HepG2 (cell line): ENCODE measurements around the gene CPB1. TPM values are rescaled to one million over a fixed set of nuclear protein-coding genes. Genes with fewer than 3 reads are reported as not detected.

Experiments used
- ATAC-seq: fragments of 200-7000 bp; cut with Tn5 transposase; 3 replicates; pipeline ENCODE4 v1.9.1; 2020; ENCODE audit warnings: mild to moderate bottlenecking, moderate library complexity
- BruUV-seq: library from RNA; stranded (reverse); fragments of 400-500 nt; replicated peaks from 2 replicates; lab custom pipeline; 2021; lab: Mats Ljungman, UMichigan
- CTCF ChIA-PET: fragments of 300-600 bp; formaldehyde crosslinking; extraction: SDS; loops from one replicate; lab custom pipeline; 2021; ENCODE audit warnings: low total read pairs, inconsistent platforms, low intra/inter-chr PET ratio; lab: Yijun Ruan, JAX
- POLR2A ChIA-PET: fragments of 350-600 bp; sonication (Branson Sonifier 250); formaldehyde crosslinking; loops from one replicate; lab custom pipeline; 2020; ENCODE audit warnings: antibody characterized with exemption, inconsistent platforms; lab: Yijun Ruan, JAX
- DNase-seq: peaks from one replicate; pipeline ENCODE4 v3.0.0-alpha.2; 2015; ENCODE audit warnings: low spot score
- FAIRE-seq: peaks from 3 replicates; lab custom pipeline; 2011; peaks lifted over from hg19 to GRCh38; lab: Jason Lieb, UNC
- H2AFZ ChIP-seq: one replicate; pipeline ENCODE4 v1.6.1; 2011; ENCODE audit warnings: low read length, inconsistent platforms
- H3K27ac ChIP-seq: fragments of 300-600 bp; 3 replicates; pipeline ENCODE4 v1.8.0; 2011; ENCODE audit warnings: mixed run types, mild to moderate bottlenecking, mixed read lengths, low read length, inconsistent platforms; ENCODE audit not compliant: insufficient read depth; ENCODE audit errors: extremely low read length
- H3K27me3 ChIP-seq, 2 experiments: fragments of 200-600 bp in 1 of 2; 2 replicates in 1 of 2; 3 replicates in 1 of 2; pipeline versions ENCODE4 v1.6.0 to v1.8.0; 2011; ENCODE audit warnings: low read length in 2 of 2, mild to moderate bottlenecking in 2 of 2, moderate library complexity in 2 of 2, inconsistent platforms in 1 of 2; ENCODE audit not compliant: insufficient read depth in 2 of 2, control insufficient read depth in 1 of 2
- H3K36me3 ChIP-seq, 2 experiments: fragments of 200-600 bp in 1 of 2; replicated peaks in 1 of 2; 2 replicates in 1 of 2; 3 replicates in 1 of 2; pipeline versions ENCODE4 v1.5.1 to v1.8.0; 2011; ENCODE audit warnings: low read length in 2 of 2, inconsistent platforms in 1 of 2; ENCODE audit not compliant: insufficient read depth in 2 of 2, control insufficient read depth in 1 of 2
- H3K4me1 ChIP-seq: 2 replicates; pipeline ENCODE4 v1.5.1; 2012; ENCODE audit warnings: low read length, inconsistent platforms; ENCODE audit not compliant: insufficient read depth
- H3K4me2 ChIP-seq: 2 replicates; pipeline ENCODE4 v1.6.0; 2011; ENCODE audit warnings: low read depth, low read length, inconsistent platforms
- H3K4me3 ChIP-seq, 3 experiments: fragments of 200-600 bp in 1 of 3; sonication (generic), shearing (Covaris generic) in 1 of 3; replicated peaks in 1 of 3; 2 replicates each; pipeline ENCODE4 v1.5.1; 2011 to 2016; ENCODE audit warnings: low read length in 3 of 3, inconsistent platforms in 2 of 3, low read depth in 2 of 3, mild to moderate bottlenecking in 2 of 3, control low read depth in 1 of 3, mixed read lengths in 1 of 3; ENCODE audit not compliant: insufficient read depth in 1 of 3
- H3K79me2 ChIP-seq: one replicate; pipeline ENCODE4 v1.6.1; 2011; ENCODE audit warnings: low read length, inconsistent platforms; ENCODE audit not compliant: insufficient read depth
- H3K9ac ChIP-seq: 2 replicates; pipeline ENCODE4 v1.6.0; 2011; ENCODE audit warnings: mild to moderate bottlenecking, low read depth, low read length, inconsistent platforms; ENCODE audit not compliant: insufficient read depth
- H3K9me3 ChIP-seq: 2 replicates; pipeline ENCODE4 v1.5.1; 2012; ENCODE audit warnings: mild to moderate bottlenecking, low read length
- H4K20me1 ChIP-seq: 2 replicates; pipeline ENCODE4 v1.6.0; 2011; ENCODE audit warnings: inconsistent platforms, mild to moderate bottlenecking, low read length, moderate library complexity; ENCODE audit not compliant: insufficient read depth
- MAFF ChIP-seq: IDR thresholded peaks from 2 replicates; pipeline ENCODE4 v1.6.1; 2011; ENCODE audit warnings: low read depth, low read length, improper control_type of control experiment
- MAFK ChIP-seq, 2 experiments: IDR thresholded peaks in 1 of 2; conservative IDR thresholded peaks in 1 of 2; 2 replicates each; pipeline ENCODE4 v1.6.1; 2011; ENCODE audit warnings: improper control_type of control experiment in 2 of 2, low read length in 2 of 2
- THAP9 ChIP-seq: sonication (generic); formaldehyde crosslinking; IDR thresholded peaks from 2 replicates; pipeline ENCODE4; 2020; ENCODE audit warnings: missing genetic modification reagents, mild to moderate bottlenecking, borderline replicate concordance
- TRAFD1 ChIP-seq: sonication (generic); formaldehyde crosslinking; IDR thresholded peaks from 2 replicates; pipeline ENCODE4 v1.5.1; 2020; ENCODE audit warnings: missing genetic modification reagents, mild to moderate bottlenecking, borderline replicate concordance
- WGBS: methylation state at CpG from one replicate; pipeline ENCODE4 v1.1.6; 2017; ENCODE audit warnings: low lambda C conversion rate; 5-methylcytosine and 5-hydroxymethylcytosine counted together
- in situ Hi-C: cut with HindIII; loops from 2 replicates; pipeline ENCODE4 v1.10.0; 2017; ENCODE audit warnings: low pct_unique_long_range_greater_than_20kb; ENCODE audit not compliant: extremely low pct_ligation_motif_present
- intact Hi-C: fragments of 100-400 bp; cut with micrococcal nuclease; formaldehyde crosslinking; loops from one replicate; pipeline ENCODE4 v1.10.0; 2022; ENCODE audit not compliant: unreplicated experiment
- polyA plus RNA-seq, 8 experiments: library from polyadenylated mRNA; depleted of rRNA in 3 of 8; stranded (reverse) in 7 of 8; unstranded in 1 of 8; fragments of >200 nt; fragmentation: Illumina TruSeq in 4 of 8; extraction: Trizol in 4 of 8; gene quantifications; 2 replicates each; pipeline versions ENCODE4 v1.2.1 to v1.2.3, GENCODE V29; 2011 to 2016; ENCODE audit warnings: low read depth in 4 of 8, missing spikeins in 1 of 8, mixed read lengths in 1 of 8; ENCODE audit not compliant: insufficient read depth in 1 of 8
- total RNA-seq, 5 experiments: library from RNA; depleted of rRNA; stranded (reverse); fragments of >200 nt; fragmentation: Illumina TruSeq; extraction: Trizol; gene quantifications; 2 replicates each; pipeline ENCODE4 v1.2.3, GENCODE V29; 2016; ENCODE audit warnings: low read depth in 1 of 5

The CPB1 gene
- total and polyA plus RNA-seq, 2 of the 13 experiments (the other 11 are each of a cell fraction or from before 2014, with no cell fraction given): not detected

- no TSS peak for BruUV-seq
Observed at GRCh38 chr3:148889828-148890227, 62.2 kb downstream of the CPB1 start.

More at GRCh38 chr3:148889828-148890227, 62.2 kb downstream of the CPB1 start:
- H3K9me3 ChIP-seq: no peaks in the 10 kb centered on the region
- H3K27me3 ChIP-seq: no peaks in the 10 kb centered on the region
- FAIRE-seq (no peak), DNase-seq (no peak), ATAC-seq (no peak)
- no peaks in the 10 kb centered on the region for H3K36me3 ChIP-seq
- H3K27ac ChIP-seq: no peak overlapping the region
- no peak overlapping the region for H2AFZ ChIP-seq
- intact Hi-C loops (no loop called here), in situ Hi-C loops (no loop called here)
- no peaks in the 10 kb centered on the region for H3K4me1 ChIP-seq
- no peaks in the 10 kb centered on the region for H3K79me2 ChIP-seq
- TF ChIP-seq TRAFD1 (CRISPR knock-in tag): no peak
- TF ChIP-seq MAFF: peak; percentile 90
- TF ChIP-seq THAP9 (CRISPR knock-in tag): no peak
- TF ChIP-seq MAFK (conservative IDR thresholded peaks at IDR 0.05 in 1 of 2, IDR thresholded peaks at IDR 0.05 in 1 of 2; ENCODE audit: low read length in 2 of 2): peak; percentile 83 to 95
- H3K4me2 ChIP-seq: no peak overlapping the region
- no peaks in the 10 kb centered on the region for H4K20me1 ChIP-seq
- H3K9ac ChIP-seq: no peak overlapping the region
- no peak overlapping the region for H3K4me3 ChIP-seq
- CTCF ChIA-PET: no interaction called here
- POLR2A ChIA-PET: no interaction called here
- WGBS: 0% methylated on average over 2 of the region's 2 CpGs
